MM.1S (cell line): Measurements from ENCODE around the gene POT1.

Source experiments
- DNase-seq: peaks from one replicate; pipeline ENCODE4 v3.0.0-alpha.2; 2015
- H2AFZ ChIP-seq: fragments of 300-600 bp; sonication (generic); 2 replicates; pipeline ENCODE4 v1.6.0; 2016; ENCODE audit warnings: antibody characterized with exemption, low read length
- H3F3A ChIP-seq: fragments of 300-600 bp; sonication (generic); 2 replicates; pipeline ENCODE4 v1.6.1; 2016; ENCODE audit warnings: mild to moderate bottlenecking, antibody characterized with exemption, low read length, moderate library complexity, mixed read lengths; ENCODE audit not compliant: insufficient read depth
- H3K27ac ChIP-seq: fragments of 300-600 bp; sonication (generic); 2 replicates; pipeline ENCODE4 v1.5.1; 2016; ENCODE audit warnings: mild to moderate bottlenecking, low read length
- H3K27me3 ChIP-seq: fragments of 300-600 bp; sonication (generic); replicated peaks from 2 replicates; pipeline ENCODE4 v1.6.0; 2016; ENCODE audit warnings: low read length; ENCODE audit not compliant: insufficient read depth
- H3K36me3 ChIP-seq: fragments of 300-600 bp; sonication (generic); replicated peaks from 2 replicates; pipeline ENCODE4 v1.6.1; 2016; ENCODE audit warnings: mild to moderate bottlenecking, low read length, mixed read lengths; ENCODE audit not compliant: insufficient read depth
- H3K4me1 ChIP-seq: fragments of 300-600 bp; sonication (generic); 2 replicates; pipeline ENCODE4 v1.6.1; 2016; ENCODE audit warnings: low read length, mixed read lengths
- H3K4me2 ChIP-seq: fragments of 300-600 bp; sonication (generic); 2 replicates; pipeline ENCODE4 v1.6.0; 2016; ENCODE audit warnings: low read depth, low read length
- H3K4me3 ChIP-seq: fragments of 300-600 bp; sonication (generic); 2 replicates; pipeline ENCODE4 v1.5.1; 2016; ENCODE audit warnings: low read length, mixed read lengths
- H3K79me2 ChIP-seq: fragments of 300-600 bp; sonication (generic); 2 replicates; pipeline ENCODE4 v1.6.1; 2016; ENCODE audit warnings: mixed run types, low read length, mixed read lengths
- H3K9ac ChIP-seq: fragments of 300-600 bp; sonication (generic); 2 replicates; pipeline ENCODE4 v1.6.1; 2016; ENCODE audit warnings: low read length, mixed read lengths
- H3K9me2 ChIP-seq: fragments of 300-600 bp; sonication (generic); replicated peaks from 2 replicates; pipeline ENCODE4 v1.6.1; 2016; ENCODE audit warnings: mild to moderate bottlenecking, low read length, mixed read lengths; ENCODE audit not compliant: insufficient read depth
- H3K9me3 ChIP-seq: fragments of 300-600 bp; sonication (generic); replicated peaks from 2 replicates; pipeline ENCODE4 v1.6.1; 2016; ENCODE audit warnings: mild to moderate bottlenecking, low read length, mixed read lengths; ENCODE audit not compliant: insufficient read depth
- H4K20me1 ChIP-seq: fragments of 300-600 bp; sonication (generic); 2 replicates; pipeline ENCODE4 v1.6.1; 2016; ENCODE audit warnings: mild to moderate bottlenecking, low read length, moderate library complexity, mixed read lengths; ENCODE audit not compliant: insufficient read depth
- CTCF ChIP-seq: fragments of 300-600 bp; sonication (generic); IDR thresholded peaks from 2 replicates; pipeline ENCODE4 v1.5.1; 2016; ENCODE audit warnings: antibody characterized with exemption, low read length, mixed read lengths
- EZH2 ChIP-seq: fragments of 300-600 bp; sonication (generic); optimal IDR thresholded peaks from 2 replicates; pipeline ENCODE3; 2017; ENCODE audit warnings: low read depth, mild to moderate bottlenecking, antibody characterized with exemption, low read length, mixed read lengths
- EZH2phosphoT487 ChIP-seq: fragments of 300-600 bp; sonication (generic); IDR thresholded peaks from 2 replicates; pipeline ENCODE4 v1.6.1; 2018; ENCODE audit warnings: antibody characterized with exemption, low read length

The POT1 gene

GRCh38 chr7:124783271-124783670 lies 146.4 kb downstream of the POT1 start:
- 0 out of 2 replicates have a peak, but pooled peaks cover 3% of the 10 kb centered on the region for H3K4me1 ChIP-seq
- no peaks in the 10 kb centered on the region for H3K36me3 ChIP-seq
- H3K79me2 ChIP-seq: no peaks in the 10 kb centered on the region
- H3K27me3 ChIP-seq: no peaks in the 10 kb centered on the region
- no peaks in the 10 kb centered on the region for H3K9me2 ChIP-seq
- no peaks in the 10 kb centered on the region for H3K9me3 ChIP-seq
- no peak overlapping the region for H3K4me2 ChIP-seq
- TF ChIP-seq EZH2 (no peak), CTCF (no peak), EZH2phosphoT487 (no peak)
- no peak overlapping the region for H2AFZ ChIP-seq
- H3K9ac ChIP-seq: no peak overlapping the region
- no peak for DNase-seq
- H3K27ac ChIP-seq: no peak overlapping the region
- H4K20me1 ChIP-seq: no peaks in the 10 kb centered on the region
- no peaks in the 10 kb centered on the region for H3F3A ChIP-seq
- H3K4me3 ChIP-seq: no peak overlapping the region

- Histone ChIP-seq H3K4me3 (no peak overlapping the region), H3K9ac (no peak overlapping the region), H3K36me3 (no peaks in the 10 kb centered on the region), H3K4me1 (0 out of 2 replicates have a peak, but pooled peaks cover 3% of the 10 kb centered on the region), H3K79me2 (no peaks in the 10 kb centered on the region), H3K27me3 (no peaks in the 10 kb centered on the region), H3K27ac (no peak overlapping the region), H3K9me3 (no peaks in the 10 kb centered on the region), H4K20me1 (no peaks in the 10 kb centered on the region), H2AFZ (no peak overlapping the region), H3K9me2 (no peaks in the 10 kb centered on the region), H3K4me2 (no peak overlapping the region), H3F3A (no peaks in the 10 kb centered on the region)
- TF ChIP-seq CTCF: no peak
- TF ChIP-seq EZH2: no peak
- no peak for TF ChIP-seq EZH2phosphoT487
- no peak for DNase-seq
These were observed 147.5 kb downstream of the POT1 start for GRCh38 chr7:124781907-124782734.

- H3K9ac ChIP-seq: no peak overlapping the region
These were observed 148.2 kb downstream of the POT1 start for GRCh38 chr7:124781418-124781817.

More at GRCh38 chr7:124781418-124781817, 148.2 kb downstream of the POT1 start:
- H3K4me1 ChIP-seq: 0 out of 2 replicates have a peak, but pooled peaks cover 3% of the 10 kb centered on the region
- no peak for TF ChIP-seq EZH2phosphoT487
- TF ChIP-seq CTCF: no peak
- TF ChIP-seq EZH2: no peak
- no peak overlapping the region for H3K4me2 ChIP-seq
- H3F3A ChIP-seq: no peaks in the 10 kb centered on the region
- H3K27me3 ChIP-seq: no peaks in the 10 kb centered on the region
- no peaks in the 10 kb centered on the region for H3K79me2 ChIP-seq
- no peak for DNase-seq
- H3K36me3 ChIP-seq: no peaks in the 10 kb centered on the region
- H4K20me1 ChIP-seq: no peaks in the 10 kb centered on the region
- H3K9me3 ChIP-seq: no peaks in the 10 kb centered on the region
- H2AFZ ChIP-seq: no peak overlapping the region
- no peak overlapping the region for H3K4me3 ChIP-seq
- no peaks in the 10 kb centered on the region for H3K9me2 ChIP-seq
- no peak overlapping the region for H3K27ac ChIP-seq
